Measurements from ENCODE around the gene EXD2. TPM values are rescaled to one million over a fixed set of nuclear protein-coding genes. Genes with fewer than 3 reads are reported as not detected.
"Not testable (repeated sequence)": the region's sequence is repeated elsewhere in the genome, so short reads cannot be mapped to it uniquely, and the experiment has no call there.

Gene EXD2
- total and polyA plus RNA-seq, 7 donors, result 1.8 to 18.0 (median 14.7) TPM

GRCh38 chr14:69153873-69154270 is 37.4 kb upstream of the EXD2 start:
- intact Hi-C loops (cut with DNase I), result loop anchor here (1.0 to 10.0 kb wide), 3 partner anchors 25 to 241 kb away; partner anchors contain the start of genes ERH, EXD2 and SLC39A9

GRCh38 chr14:69154779-69155178 is 36.5 kb upstream of the EXD2 start:
- TF ChIP-seq EP300 (IDR thresholded peaks at IDR 0.05) (no peak), CTCF (IDR thresholded peaks at IDR 0.05) (no peak), POLR2A (IDR thresholded peaks at IDR 0.05) (no peak), POLR2AphosphoS5 (IDR thresholded peaks at IDR 0.05) (no peak)
- intact Hi-C loops (cut with DNase I), result loop anchor here (10.0 kb wide), 1 partner anchor 240 kb away; the partner anchor contains the start of genes ERH and SLC39A9
- peaks cover 0 to 27% (median 17%) of the 10 kb centered on the region in 4 donors for H3K4me1 ChIP-seq
- WGBS, 2 donors, result 30 to 55% methylated on average over 4 of the region's 4 CpGs
- DNase-seq, result no peak
- H3K4me3 ChIP-seq, result no peak overlapping the region
- no peaks in the 10 kb centered on the region for H3K27me3 ChIP-seq
- peak overlapping the region in 2 of 4 donors; percentile 98 to 99 for H3K27ac ChIP-seq
- H3K9me3 ChIP-seq, result no peaks in the 10 kb centered on the region
- H3K36me3 ChIP-seq, result no peaks in the 10 kb centered on the region

More at GRCh38 chr14:69153873-69154270, 37.4 kb upstream of the EXD2 start:
- peaks cover 0 to 2% (median 0%) of the 10 kb centered on the region in 4 donors for H3K36me3 ChIP-seq
- H3K27me3 ChIP-seq, result no peaks in the 10 kb centered on the region
- DNase-seq, result peak; percentile 74
- peak overlapping the region; percentile 72 to 93 (median 84) for H3K4me3 ChIP-seq
- WGBS, 2 donors, result 4 to 7% methylated on average over 13 of the region's 13 CpGs
- H3K4me1 ChIP-seq, result peaks cover 0 to 36% (median 20%) of the 10 kb centered on the region in 4 donors
- peak overlapping the region; percentile 96 to 99 (median 98) for H3K27ac ChIP-seq
- H3K9me3 ChIP-seq, result no peaks in the 10 kb centered on the region
- TF ChIP-seq CTCF (IDR thresholded peaks at IDR 0.05), result no peak
- TF ChIP-seq POLR2AphosphoS5 (IDR thresholded peaks at IDR 0.05), result peak in 1 of 4 donors; percentile 8

- no peaks in the 10 kb centered on the region for H3K27me3 ChIP-seq
- no peak overlapping the region for H3K27ac ChIP-seq
- peaks cover 0 to 12% (median 2%) of the 10 kb centered on the region in 4 donors for H3K4me1 ChIP-seq
- no peak for DNase-seq
- H3K36me3 ChIP-seq, result no peaks in the 10 kb centered on the region
- intact Hi-C loops (cut with DNase I), result loop anchor here (10.0 kb wide), 1 partner anchor 239 kb away; the partner anchor contains the start of genes ERH and SLC39A9
- no peak for TF ChIP-seq POLR2A (IDR thresholded peaks at IDR 0.05)
- TF ChIP-seq EP300 (IDR thresholded peaks at IDR 0.05), result no peak
- TF ChIP-seq POLR2AphosphoS5 (IDR thresholded peaks at IDR 0.05), result no peak
- no peak for TF ChIP-seq CTCF (IDR thresholded peaks at IDR 0.05)
- no peak overlapping the region for H3K4me3 ChIP-seq
- no peaks in the 10 kb centered on the region for H3K9me3 ChIP-seq
Observed at GRCh38 chr14:69156224-69156623, 35.1 kb upstream of the EXD2 start.

GRCh38 chr14:69161590-69161989 is 29.7 kb upstream of the EXD2 start:
- Histone ChIP-seq H3K4me3 (no peak overlapping the region), H3K27me3 (peaks cover 0 to 6% (median 0%) of the 10 kb centered on the region in 3 donors), H3K9me3 (no peaks in the 10 kb centered on the region), H3K27ac (no peak overlapping the region), H3K4me1 (no peaks in the 10 kb centered on the region), H3K36me3 (no peaks in the 10 kb centered on the region)
- no peak for TF ChIP-seq POLR2AphosphoS5 (IDR thresholded peaks at IDR 0.05)
- TF ChIP-seq CTCF (IDR thresholded peaks at IDR 0.05), result no peak
- TF ChIP-seq EP300 (IDR thresholded peaks at IDR 0.05), result no peak
- TF ChIP-seq POLR2A (IDR thresholded peaks at IDR 0.05), result no peak
- 78 to 88% methylated on average over 1 of the region's 1 CpG for WGBS, 2 donors
- intact Hi-C loops (cut with DNase I), result no loop called here
- no peak for DNase-seq

GRCh38 chr14:69165787-69166186 is 25.5 kb upstream of the EXD2 start:
- H3K4me1 ChIP-seq; H3K9me3 ChIP-seq; H3K4me3 ChIP-seq; H3K27me3 ChIP-seq; H3K27ac ChIP-seq; DNase-seq; intact Hi-C loops (cut with DNase I); H3K36me3 ChIP-seq: not testable (repeated sequence)
- 74 to 79% methylated on average over 2 of the region's 2 CpGs for WGBS, 2 donors
